Activated CD4-positive, CD25-positive, alpha-beta regulatory T cell (primary cell): ENCODE data around the gene MARCKSL1.
"Not testable (repeated sequence)": the region's sequence is repeated elsewhere in the genome, so short reads cannot be mapped to it uniquely, and the experiment has no call there.

Experiments
- DNase-seq, 4 experiments: peaks; one replicate each; lab custom pipeline; 2025; lab: John Stamatoyannopoulos, UW

MARCKSL1 gene

GRCh38 chr1:32335790-32336590 lies at the start of gene MARCKSL1:
Gene MARCKSL1 (minus strand): TSS chr1:32336233. CDS start chr1:32336033, 200 bp downstream.
- DNase-seq: peak; percentile 72 to 81 (median 76)

GRCh38 chr1:32380057-32380456 lies 44.0 kb upstream of the MARCKSL1 start:
- DNase-seq: no peak

- no peak for DNase-seq
These were observed 41.6 kb upstream of the MARCKSL1 start for GRCh38 chr1:32377541-32378220.

- DNase-seq: no peak
These were observed 40.2 kb upstream of the MARCKSL1 start for GRCh38 chr1:32376199-32376598.

- no peak for DNase-seq
These were observed 38.1 kb upstream of the MARCKSL1 start for GRCh38 chr1:32373996-32374592.

- DNase-seq: no peak
These were observed 36.2 kb upstream of the MARCKSL1 start for GRCh38 chr1:32372149-32372756.

GRCh38 chr1:32367912-32368635 lies 32.0 kb upstream of the MARCKSL1 start:
- no peak for DNase-seq

- DNase-seq: no peak
These were observed 29.4 kb upstream of the MARCKSL1 start for GRCh38 chr1:32365445-32365844.

- DNase-seq: no peak
These were observed 28.8 kb upstream of the MARCKSL1 start for GRCh38 chr1:32364836-32365235.

GRCh38 chr1:32363713-32364112 lies 27.7 kb upstream of the MARCKSL1 start:
- DNase-seq: no peak

GRCh38 chr1:32362474-32363313 lies 26.7 kb upstream of the MARCKSL1 start, which contains the start of the genes FAM229A and TSSK3:
Gene FAM229A (minus strand): TSS chr1:32362485. CDS start chr1:32362091, 394 bp downstream.
Gene TSSK3 (plus strand): TSS chr1:32362539. CDS start chr1:32362702, 163 bp downstream.
- no peak for DNase-seq

GRCh38 chr1:32361674-32362473 lies 25.8 kb upstream of the MARCKSL1 start:
- no peak for DNase-seq

GRCh38 chr1:32361308-32361673 lies 25.3 kb upstream of the MARCKSL1 start:
- no peak for DNase-seq

GRCh38 chr1:32358435-32358834 lies 22.4 kb upstream of the MARCKSL1 start:
- DNase-seq: no peak

- no peak for DNase-seq
These were observed 21.6 kb upstream of the MARCKSL1 start for GRCh38 chr1:32357614-32358013.

GRCh38 chr1:32356478-32356877 lies 20.4 kb upstream of the MARCKSL1 start:
- no peak for DNase-seq

- not testable (repeated sequence) for DNase-seq
These were observed 19.7 kb upstream of the MARCKSL1 start for GRCh38 chr1:32355778-32356177.

- no peak for DNase-seq
These were observed 18.0 kb upstream of the MARCKSL1 start for GRCh38 chr1:32353886-32354570.

GRCh38 chr1:32353431-32353830 lies 17.4 kb upstream of the MARCKSL1 start:
- no peak for DNase-seq
